IMR-90 (cell line): Measurements from ENCODE around the gene ABCA3. TPM values are rescaled to one million over a fixed set of nuclear protein-coding genes. Genes with fewer than 3 reads are reported as not detected.

ENCODE experiments used
- BHLHE40 ChIP-seq: fragments of 150-350 bp; IDR thresholded peaks from 2 replicates; pipeline ENCODE4 v1.6.1; 2016; ENCODE audit warnings: mild to moderate bottlenecking, low read depth, low read length
- CEBPB ChIP-seq: IDR thresholded peaks from 2 replicates; pipeline ENCODE4 v1.6.1; 2012; ENCODE audit warnings: low read depth, low read length, improper control_type of control experiment
- FOS ChIP-seq: fragments of 150-350 bp; IDR thresholded peaks from 2 replicates; pipeline ENCODE4 v1.6.1; 2016; ENCODE audit warnings: low read depth, low read length
- NFE2L2 ChIP-seq: fragments of 150-350 bp; IDR thresholded peaks from 2 replicates; pipeline ENCODE4 v1.6.1; 2016; ENCODE audit warnings: low read depth, mild to moderate bottlenecking, low read length
- RAD21 ChIP-seq: IDR thresholded peaks from 2 replicates; pipeline ENCODE4 v1.6.1; 2012; ENCODE audit warnings: low read length, improper control_type of control experiment
- RCOR1 ChIP-seq: IDR thresholded peaks from 2 replicates; pipeline ENCODE4 v1.6.1; 2012; ENCODE audit warnings: mild to moderate bottlenecking, low read length, improper control_type of control experiment; ENCODE audit not compliant: insufficient replicate concordance
- SMC3 ChIP-seq: fragments of 150-350 bp; IDR thresholded peaks from 2 replicates; pipeline ENCODE4 v1.6.1; 2016; ENCODE audit warnings: low read depth, mild to moderate bottlenecking, antibody characterized with exemption, low read length, moderate library complexity
- polyA plus RNA-seq, 3 experiments: library from polyadenylated mRNA; depleted of rRNA; stranded (reverse); fragments of >200 nt; gene quantifications; 2 replicates each; pipeline ENCODE4 v1.2.3, GENCODE V29; 2012; ENCODE audit warnings: low replicate concordance in 1 of 3
- total RNA-seq: library from RNA; depleted of rRNA; stranded (reverse); fragments of >200 nt; gene quantifications from 2 replicates; pipeline ENCODE4 v1.2.3, GENCODE V29; 2012

ABCA3 gene
- total and polyA plus RNA-seq, 2 of the 4 experiments (the other 2 are of a cell fraction), result 0.18 to 0.22 TPM

- TF ChIP-seq CEBPB (no peak), FOS (no peak), RAD21 (no peak), NFE2L2 (no peak), SMC3 (no peak), BHLHE40 (no peak), RCOR1 (no peak)
Observed at GRCh38 chr16:2231016-2231931, 109.3 kb downstream of the ABCA3 start (continued).
